HG02610 (cell line): ENCODE measurements around the gene GRHPR.

ENCODE experiments used
- ATAC-seq: cut with Tn5 transposase; IDR thresholded peaks from one replicate; pipeline ENCODE4 v1.9.1; 2021; ENCODE audit warnings: mild to moderate bottlenecking, moderate library complexity; ENCODE audit not compliant: unreplicated experiment

Gene GRHPR

DNA sequence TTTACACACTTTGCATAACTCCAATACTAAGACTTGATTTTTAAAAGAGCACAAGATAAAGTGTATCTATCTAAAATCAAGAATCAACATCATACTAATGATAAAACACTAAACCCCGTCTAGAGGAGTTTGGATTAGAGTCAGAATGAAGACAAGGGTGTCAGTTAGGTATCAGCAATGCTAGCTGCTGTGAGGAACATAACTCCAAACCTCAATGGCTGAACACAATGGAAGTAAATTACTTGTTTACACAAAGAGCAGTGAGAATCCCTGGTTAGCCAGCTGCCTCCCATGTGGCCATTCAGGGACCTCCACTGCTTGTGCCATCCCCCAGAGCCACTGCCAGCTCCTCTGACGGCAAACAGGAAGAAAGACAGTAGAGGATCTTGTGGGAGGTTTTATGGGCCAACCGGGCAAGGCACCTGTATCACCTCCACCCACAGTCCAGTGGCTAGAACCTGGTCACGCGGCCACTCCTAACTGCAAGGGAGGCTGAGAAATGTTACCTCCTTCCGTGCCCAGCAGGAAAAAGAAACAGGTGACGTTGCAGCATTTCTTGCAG is 24.0 kb upstream of the GRHPR start:
- ATAC-seq = no peak

DNA sequence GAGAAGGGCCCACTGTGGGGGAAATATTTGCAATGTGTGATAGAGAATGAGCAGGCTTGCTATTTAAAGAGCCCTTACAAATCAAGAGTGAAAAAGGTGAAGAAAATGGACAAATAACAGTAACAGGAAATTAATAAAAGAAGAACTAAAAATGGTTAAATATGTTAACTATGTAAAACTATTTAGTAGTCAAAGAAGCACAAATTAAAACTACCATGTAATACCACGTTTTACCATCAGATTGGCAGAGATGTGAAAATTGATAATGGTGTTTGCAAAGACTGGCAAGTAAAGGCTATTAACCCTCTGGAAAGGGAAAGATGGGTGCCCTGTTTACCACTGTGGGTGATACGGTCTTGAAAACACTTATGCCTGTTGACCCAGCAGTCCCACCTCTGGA is 23.2 kb upstream of the GRHPR start:
- ATAC-seq = no peak

DNA sequence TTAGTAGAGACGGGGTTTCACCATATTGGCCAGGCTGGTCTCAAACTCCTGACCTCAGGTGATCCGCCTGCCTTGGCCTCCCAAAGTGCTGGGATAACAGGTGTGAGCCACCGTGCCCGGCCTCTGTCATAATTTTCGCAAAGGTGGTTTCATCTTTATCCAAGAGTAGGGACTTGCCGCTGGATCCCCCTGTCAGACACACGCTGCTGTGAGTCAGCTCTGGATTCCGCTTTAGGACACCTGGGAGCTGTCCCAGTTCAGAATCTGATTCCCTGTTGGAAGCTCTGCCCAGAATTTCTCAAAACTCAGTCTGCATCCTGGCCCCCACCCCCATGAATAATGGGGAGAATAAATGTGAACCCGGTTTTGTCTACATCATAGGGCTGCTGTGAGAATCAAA is 17.9 kb upstream of the GRHPR start:
- ATAC-seq = no peak

DNA sequence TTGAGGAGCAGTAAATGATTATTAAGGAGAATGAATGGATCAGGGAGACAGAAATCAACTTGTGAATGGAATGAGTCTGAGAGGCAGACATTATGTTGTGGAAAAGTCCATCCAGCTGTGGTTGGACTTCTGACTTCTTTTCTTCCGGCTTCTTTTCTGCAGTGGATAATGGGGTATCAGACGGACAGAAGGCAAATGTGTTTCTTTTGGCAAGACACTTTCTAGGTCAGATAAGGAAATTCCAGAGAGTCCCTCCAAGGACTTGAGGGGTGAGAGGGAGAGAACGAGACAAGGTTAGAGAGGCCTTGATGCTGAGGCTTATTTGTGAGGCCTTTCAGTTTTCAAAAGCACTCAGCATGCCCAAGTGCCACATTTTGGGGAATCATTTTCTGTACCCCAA is 17.1 kb upstream of the GRHPR start:
- ATAC-seq = no peak

DNA sequence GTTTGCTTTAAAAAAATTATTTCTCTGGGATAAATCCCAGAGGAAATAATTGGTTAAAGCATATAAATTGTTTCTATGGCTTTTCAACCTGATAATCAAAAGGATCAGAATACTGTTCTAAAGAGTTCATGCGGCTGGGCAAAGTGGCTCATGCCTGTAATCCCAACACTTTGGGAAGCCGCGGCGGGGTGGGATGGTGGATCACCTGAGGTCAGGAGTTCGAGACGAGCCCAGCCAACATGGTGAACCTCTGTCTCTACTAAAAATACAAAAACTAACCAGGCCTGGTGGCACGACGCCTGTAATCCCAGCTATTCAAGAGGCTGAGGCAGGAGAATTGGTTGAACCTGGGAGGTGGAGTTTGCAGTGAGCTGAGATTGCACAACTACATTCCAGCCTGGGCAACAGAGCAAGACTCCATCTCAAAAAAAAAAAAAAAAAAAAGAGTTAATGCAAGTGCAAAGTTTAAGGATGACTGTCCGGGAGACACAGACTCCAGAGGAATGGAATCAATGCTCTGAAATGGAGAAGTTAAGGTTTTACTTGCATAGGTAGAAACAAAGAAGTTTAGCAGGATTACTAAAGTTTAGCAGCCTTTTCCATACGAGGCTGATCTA is 16.6 kb upstream of the GRHPR start:
- no peak for ATAC-seq

DNA sequence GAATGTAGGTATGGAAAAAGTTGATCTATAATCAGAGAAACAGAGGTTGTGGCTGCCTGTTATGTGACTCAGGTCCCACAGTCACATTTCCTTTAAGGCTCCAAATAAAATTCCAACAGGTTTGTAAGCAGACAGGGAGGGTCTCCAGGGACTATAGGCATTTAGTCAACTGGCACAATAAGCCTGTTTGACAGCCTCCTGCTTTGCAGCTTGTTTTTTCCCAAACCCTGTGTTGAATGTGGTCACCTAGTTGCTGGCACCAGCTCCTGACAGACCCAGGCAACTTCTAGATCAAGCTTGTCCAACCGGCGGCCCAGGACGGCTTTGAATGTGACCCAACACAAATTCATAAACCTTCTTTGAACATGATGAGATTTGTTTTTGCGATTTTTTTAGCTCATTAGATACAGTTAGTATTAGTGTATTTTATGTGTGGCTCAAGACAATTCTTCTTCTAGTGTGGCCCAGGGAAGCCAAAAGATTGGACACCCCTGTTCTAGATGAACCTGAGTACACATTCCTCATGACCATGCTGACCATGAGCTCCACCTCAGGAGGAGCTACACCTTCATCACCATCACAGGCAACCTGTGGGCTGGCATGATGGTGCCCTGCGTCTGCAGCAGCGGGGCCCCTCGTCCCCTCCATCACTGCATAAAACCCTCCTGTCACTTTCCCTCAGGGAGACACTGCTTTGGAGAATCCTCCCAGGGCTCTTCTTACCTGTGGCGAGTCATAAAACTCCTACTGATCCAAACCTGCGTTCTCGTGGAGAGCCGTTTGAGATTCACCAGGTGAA is 15.7 kb upstream of the GRHPR start:
- ATAC-seq = no peak

DNA sequence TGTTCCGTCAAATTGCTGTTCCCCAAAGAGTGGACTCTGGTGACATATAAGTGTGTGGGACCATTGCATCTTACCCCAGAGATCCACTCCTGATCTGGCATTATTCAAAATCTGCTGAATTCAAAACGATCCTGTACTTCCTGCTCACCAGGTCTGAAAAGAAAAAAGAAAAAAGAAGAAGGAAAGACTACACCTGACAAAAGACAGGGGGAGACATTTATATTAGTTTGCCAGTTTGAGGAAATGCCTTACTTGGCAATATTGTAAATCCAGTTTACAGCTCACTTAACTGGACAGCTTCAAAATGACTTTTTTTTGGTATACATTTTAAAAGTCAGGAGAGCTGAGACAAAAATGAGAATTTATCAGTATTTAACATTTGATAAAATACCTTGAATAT is 15.0 kb upstream of the GRHPR start:
- ATAC-seq = no peak

DNA sequence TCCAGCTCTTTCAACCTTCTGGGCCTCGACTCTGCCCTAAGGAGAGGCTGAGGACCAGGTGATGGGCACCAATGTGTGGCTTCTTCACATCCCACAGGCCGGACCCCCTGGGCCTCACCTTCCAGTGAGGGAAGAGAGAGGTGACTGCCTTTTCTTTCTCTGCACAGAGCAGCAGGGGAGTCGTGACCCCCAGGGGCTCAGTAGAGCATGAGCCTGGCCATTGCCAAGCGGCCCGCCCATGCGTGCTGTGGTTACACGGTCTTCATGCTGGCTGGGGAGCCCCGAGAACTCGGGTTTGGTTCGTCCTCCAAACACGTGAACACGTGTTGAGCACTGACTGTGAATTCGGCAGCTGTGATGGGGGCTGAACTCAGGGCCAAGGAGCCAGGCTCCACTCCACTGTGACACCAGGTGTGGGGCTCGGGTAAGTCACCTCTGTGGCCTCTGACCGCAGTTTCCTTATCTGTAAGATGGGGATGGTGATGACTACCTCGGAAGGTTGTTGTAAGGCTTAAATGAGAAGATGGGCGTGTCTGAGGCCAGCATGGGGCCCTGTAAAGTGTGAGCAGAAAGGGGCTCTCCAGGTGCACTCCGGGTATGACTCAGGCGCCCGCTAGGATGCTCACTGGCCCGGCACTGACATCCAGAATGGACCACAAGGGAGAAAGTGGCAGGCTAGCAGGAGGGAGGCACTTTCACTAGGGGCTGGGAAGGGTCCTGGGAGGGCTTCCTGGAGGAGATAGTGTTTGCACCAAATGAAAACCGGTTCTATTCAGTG is 13.4 kb upstream of the GRHPR start:
- peak; percentile 84 for ATAC-seq

DNA sequence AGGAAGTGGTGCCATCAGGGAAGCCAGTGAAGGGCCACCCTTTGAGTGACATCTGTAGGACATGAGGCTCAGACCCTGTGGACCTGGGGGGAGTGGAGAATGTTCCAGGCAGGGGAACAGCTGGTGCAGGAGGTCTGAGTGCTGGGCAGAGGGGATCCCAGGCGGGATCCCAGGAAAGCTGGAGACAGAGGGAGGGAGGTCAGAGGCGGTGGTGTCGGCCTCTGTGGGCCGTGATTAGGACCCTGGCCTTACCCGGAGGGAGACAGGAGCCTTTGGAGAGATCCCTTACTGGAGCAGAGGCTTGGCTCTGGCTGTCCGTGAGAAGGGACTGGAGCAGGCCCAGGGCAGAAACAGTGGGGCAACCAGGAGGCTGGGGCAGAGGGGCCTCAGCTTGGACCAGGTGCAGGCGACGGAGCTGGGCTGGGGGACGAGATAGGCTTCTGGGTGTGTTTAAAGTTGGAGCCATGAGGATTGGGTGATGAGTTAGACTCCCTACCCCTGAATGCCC is 12.1 kb upstream of the GRHPR start:
- ATAC-seq = no peak

DNA sequence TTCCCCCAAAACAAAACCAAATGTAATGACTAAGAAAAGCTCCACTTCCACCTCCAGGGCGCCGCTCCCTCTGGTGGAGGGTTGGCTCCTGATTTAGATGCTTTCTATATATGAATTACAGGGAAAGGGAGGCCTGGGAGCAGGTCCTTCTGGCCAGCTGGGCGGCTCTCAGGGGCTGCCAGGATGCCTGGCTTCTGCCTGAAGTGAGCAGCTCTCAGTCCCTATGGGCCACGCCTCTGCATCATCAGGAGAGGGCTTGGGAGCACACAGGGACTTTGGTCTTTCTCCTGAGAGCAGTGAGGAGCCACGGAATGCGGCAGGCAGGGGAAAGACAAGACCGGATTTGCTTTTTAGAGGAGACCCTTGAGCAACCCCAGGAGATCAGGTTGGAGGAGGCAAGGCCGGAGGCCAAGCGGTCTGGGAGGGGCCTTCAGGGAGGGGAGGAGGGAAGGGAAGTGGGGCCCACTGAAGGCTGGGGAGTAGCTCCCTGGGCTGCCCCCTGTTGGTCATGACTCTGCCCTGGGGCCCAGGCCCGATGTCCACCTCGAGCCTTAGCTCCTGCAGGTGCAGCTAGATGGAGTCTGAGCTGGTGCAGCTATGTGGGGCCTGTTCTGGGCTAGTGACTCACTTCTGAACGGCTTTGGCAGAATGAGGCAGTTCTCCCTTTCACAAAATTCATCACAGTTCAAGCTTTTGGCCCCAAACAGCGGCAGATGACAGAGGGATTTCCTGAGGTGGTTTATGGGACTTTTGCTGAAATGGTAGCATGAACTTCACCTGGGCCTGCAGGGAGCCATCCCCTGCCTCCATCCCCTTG is 11.3 kb upstream of the GRHPR start:
- peak; percentile 39 for ATAC-seq

DNA sequence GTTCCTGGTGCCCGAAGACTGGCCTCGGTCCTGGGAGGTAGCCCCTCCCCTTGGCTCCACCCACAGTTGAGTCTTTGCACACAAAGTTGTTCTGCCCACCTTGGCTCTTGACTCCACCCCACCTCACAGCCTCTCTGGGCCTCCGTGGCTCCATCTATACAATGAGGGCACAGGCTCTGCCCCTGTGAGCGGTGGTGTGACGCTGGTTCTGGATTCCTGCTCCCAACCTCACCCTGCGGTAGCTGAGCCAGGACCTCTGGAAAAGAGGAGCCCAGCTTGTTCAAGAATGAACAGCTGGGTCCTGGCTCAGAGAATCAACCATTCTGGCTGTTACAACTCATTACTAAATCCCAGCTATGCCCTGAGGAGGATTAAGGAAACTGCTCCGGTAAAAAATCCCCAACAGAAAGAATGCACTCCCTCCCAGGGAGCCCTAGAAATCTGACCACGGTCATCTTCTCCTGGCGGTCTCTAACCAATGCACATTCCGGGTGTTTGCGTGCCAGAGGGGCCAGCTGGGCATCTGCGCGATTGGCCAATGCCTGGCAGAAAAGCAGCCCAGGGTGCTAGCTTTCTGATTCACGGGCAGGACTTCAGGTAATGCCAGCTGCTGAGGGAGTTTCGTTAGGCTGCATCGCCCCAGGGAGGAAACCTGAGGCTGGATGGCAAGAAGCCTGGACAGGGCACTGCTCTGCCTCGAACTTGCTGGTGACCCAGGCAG is 9.9 kb upstream of the GRHPR start:
- ATAC-seq = no peak

DNA sequence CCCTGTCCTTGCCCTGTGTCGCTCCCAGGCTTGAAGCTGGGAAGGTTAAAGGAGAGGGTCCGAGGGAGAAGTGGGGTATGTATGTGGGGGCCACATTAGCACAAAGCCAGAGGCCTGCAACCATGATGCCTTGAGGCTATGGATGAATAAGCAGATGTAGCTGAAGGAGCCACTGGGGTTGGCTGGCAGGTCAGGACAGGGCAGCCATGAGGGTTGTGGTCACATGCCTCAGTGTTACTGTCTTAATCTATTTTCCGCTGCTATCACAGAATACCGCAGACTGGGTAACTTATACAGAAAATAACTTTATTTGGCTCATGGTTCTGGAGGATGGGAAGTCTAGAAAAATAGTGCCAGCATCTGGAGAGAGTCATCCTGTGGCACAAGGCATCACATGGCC is 9.2 kb upstream of the GRHPR start:
- no peak for ATAC-seq

DNA sequence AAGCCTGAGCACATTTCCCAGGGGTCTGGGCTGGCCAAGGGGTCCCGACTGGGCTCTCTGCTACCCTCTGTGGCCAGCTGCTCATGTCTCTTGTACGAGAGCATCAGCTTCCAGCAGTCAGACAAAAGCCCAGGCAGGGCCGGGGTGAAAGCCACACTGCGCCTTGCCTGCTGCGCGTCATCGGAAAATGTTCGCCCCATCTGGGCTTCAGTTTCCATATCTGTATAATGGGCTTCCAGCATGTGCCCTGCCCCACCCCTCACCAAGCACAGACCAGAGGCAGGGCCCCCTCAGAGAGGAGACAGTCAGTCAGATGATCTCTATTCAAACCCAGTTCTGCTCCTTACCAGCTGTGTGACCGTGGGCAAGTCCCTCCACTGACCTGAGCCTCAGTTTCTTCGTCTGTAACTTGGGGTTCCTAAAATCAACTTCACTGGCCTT is 8.0 kb upstream of the GRHPR start:
- ATAC-seq = no peak

DNA sequence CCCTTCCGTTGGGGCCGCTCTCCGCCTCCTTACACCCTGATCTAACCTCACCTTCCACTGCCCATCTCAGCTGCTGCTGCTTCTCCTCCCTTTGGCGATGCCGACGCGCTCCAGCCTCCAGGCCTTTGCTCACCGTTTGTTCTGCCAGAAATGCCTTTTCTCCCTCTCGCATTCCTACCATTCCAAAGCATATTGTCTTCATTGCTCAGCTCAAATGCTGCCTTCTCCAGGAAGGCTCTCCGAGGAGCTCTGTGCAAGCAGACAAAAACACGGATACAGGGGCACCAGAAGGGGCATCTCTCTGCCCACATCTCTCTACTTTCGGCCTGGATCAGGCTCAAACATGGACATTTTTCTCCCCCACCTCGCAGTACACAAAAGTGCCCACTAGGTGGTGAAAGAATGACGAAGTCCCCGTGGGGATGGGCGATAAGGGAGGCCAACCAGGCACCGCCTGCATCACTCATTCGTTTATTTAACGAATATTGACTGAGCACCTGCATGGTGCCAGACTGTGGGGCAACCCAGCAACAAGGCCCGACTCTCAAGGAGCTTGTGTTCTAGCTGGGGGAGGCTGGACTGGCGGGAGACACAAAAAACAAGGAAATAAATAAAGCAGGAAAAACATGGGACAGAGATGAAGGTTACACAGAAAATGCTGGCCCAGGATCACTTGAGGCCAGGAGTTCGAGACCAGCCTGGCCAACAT is 7.3 kb upstream of the GRHPR start:
- ATAC-seq = no peak

DNA sequence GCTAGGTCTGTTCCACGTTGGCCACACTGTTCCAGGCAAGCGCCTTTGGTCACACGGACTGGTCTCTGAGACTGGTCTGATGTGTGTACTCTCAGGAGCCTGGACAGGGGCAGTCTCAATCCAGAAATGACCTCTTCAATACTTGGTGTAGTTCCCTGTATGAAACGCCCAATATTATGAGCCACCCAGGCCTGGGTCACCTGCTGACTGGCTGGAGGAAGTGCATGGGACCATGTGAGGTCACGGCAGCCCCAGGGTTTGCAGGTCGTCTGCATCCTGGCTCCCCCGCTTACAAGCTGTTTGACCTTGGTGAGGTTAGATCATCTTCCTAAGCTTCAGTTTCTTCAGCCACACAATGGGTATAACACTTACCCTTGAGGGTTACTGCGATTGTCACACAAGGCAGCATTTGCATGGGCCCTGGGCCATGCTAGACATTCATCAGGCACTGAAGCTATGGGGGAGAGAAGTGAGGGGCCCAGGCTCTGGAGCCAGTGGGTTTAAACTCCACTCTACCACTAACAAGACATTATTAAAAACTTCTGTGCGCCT is 5.2 kb upstream of the GRHPR start:
- no peak for ATAC-seq

DNA sequence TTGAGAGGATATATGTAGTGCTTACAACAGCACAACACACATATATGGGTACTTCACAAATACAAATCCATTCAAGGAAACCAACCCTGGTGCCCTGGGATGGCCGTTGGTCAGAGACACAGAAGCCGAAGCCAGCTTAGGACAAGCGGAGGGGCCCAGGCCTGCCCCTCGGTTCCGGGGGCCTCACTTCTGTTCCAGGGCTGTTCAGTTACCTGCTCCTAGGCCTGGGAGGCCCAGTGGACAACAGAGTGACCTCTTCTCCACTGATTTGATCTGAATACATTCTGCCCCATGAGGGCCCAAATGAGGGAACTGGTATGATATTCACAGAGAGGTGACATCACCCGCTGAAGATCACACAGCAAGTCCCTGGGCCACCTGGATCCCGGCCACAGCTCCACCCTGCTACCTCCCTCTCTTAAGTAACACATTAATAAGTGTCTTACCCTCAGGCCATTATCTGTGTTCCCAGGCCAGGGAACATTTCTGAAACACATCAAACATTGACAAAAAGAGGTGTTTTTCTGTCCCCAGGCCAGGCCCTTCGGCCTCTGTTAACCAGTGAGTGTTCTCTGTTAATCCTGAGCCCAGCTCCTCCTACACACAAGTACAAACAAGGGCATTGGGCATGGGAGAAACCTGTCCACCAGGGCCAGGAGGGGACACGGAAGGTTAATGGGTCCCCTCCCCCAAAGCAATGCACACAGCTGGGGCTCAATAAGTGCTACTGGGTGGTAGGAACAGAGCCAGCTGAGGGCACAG is 4.5 kb upstream of the GRHPR start:
- ATAC-seq = no peak

DNA sequence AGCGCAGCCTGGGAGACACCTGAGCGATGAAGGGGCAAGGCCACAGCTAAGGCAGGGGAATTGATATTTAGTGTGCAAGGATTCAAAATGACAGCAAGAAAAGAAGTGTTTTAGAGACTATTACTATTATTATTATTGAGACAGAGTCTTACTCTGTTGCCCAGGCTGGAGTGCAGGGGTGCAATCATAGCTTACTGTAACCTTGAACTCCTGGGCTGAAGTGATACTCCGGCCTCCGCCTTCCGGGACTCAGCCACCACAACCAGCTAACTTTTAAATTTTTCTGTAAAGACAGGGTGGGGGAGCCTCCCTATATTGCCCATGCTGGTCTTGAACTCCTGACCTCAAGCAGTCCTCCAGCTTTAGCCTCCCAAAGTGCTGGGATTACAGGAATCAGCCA is 3.3 kb upstream of the GRHPR start:
- ATAC-seq = no peak
